Activated naive CD8-positive, alpha-beta T cell (primary cell): ENCODE measurements around the gene PCDHGA1.
"Not testable (repeated sequence)": the region's sequence is repeated elsewhere in the genome, so short reads cannot be mapped to it uniquely, and the experiment has no call there.

Experiments
- H3K27ac Mint-ChIP-seq: one replicate; pipeline ENCODE4 v1.8.0; 2021; ENCODE audit warnings: mixed read lengths
- H3K27me3 Mint-ChIP-seq: one replicate; pipeline ENCODE4 v1.8.0; 2021; ENCODE audit warnings: mixed read lengths
- H3K36me3 Mint-ChIP-seq: one replicate; pipeline ENCODE4 v1.8.0; 2021; ENCODE audit warnings: mixed read lengths
- H3K4me1 Mint-ChIP-seq: one replicate; pipeline ENCODE4 v1.8.0; 2021; ENCODE audit warnings: low read depth, mixed read lengths
- H3K4me3 Mint-ChIP-seq: one replicate; pipeline ENCODE4 v1.8.0; 2021; ENCODE audit warnings: mild to moderate bottlenecking, mixed read lengths
- H3K9me3 Mint-ChIP-seq: one replicate; pipeline ENCODE4 v1.8.0; 2021; ENCODE audit warnings: low read depth, mixed read lengths

Gene PCDHGA1

GRCh38 chr5:141330299-141331080 is at the start of gene PCDHGA1:
Gene PCDHGA1, plus strand, starts transcription at chr5:141330514.
- Mint-ChIP-seq H3K4me1 (peaks cover 9% of the 10 kb centered on the region), H3K27me3 (peaks cover 58% of the 10 kb centered on the region), H3K4me3 (peak within 1 kb of the TSS; percentile 32), H3K36me3 (peaks cover 36% of the 10 kb centered on the region), H3K9me3 (peaks cover 20% of the 10 kb centered on the region), H3K27ac (no peak within 1 kb of the TSS)

DNA sequence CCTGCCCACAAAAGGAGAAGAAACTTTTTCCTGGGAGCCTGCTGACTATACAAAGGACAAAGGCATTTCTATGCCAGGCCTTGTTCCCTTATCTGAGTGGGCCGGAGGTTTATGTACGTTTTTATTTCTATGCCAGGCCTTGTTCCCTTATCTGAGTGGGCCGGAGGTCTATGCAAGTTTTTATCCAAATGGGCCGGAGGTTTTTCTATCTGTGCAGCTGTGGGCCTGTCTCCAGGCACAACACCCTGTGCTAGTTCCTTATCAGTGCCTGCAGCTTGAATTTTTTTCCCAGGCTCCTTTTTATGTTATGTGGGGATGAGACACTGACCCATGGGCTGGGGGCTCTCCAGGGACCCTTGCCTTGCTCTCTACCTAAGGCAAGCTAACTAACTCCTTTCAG is 31.9 kb upstream of the PCDHGA1 start:
- Mint-ChIP-seq H3K4me1 (no peaks in the 10 kb centered on the region), H3K4me3 (no peak overlapping the region), H3K27ac (no peak overlapping the region), H3K27me3 (no peaks in the 10 kb centered on the region), H3K36me3 (peaks cover 52% of the 10 kb centered on the region), H3K9me3 (peaks cover 27% of the 10 kb centered on the region)

DNA sequence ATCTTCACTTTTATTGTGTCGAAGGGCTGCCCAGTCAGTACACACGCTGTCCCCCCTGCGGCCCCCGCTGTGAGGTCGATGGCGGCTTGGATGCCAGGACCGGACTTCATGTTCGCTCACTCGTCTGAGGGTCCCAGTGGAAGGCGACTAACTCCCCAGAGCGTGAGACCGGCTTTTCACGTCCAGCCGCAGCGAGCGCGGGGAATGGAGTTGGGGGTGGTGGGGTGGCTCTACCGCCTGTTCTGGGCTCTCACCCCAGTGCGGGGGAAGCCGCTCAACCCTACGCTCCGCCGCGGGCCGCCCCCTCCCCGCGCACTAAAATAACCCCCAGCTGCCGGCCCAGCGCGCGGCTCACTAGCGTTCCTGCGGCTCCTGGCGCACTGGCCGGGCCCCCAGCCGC is 26.6 kb upstream of the PCDHGA1 start, which contains the start of gene SLC25A2:
Gene SLC25A2, minus strand, starts transcription at position 294 of the 400 bp plus-strand sequence. Its CDS starts 184 bp downstream, at position 110.
- Mint-ChIP-seq H3K27ac (no peak within 1 kb of the TSS), H3K27me3 (no peaks in the 10 kb centered on the region), H3K36me3 (peaks cover 37% of the 10 kb centered on the region), H3K4me3 (no peak within 1 kb of the TSS), H3K9me3 (peaks cover 17% of the 10 kb centered on the region), H3K4me1 (no peaks in the 10 kb centered on the region)

GRCh38 chr5:141306630-141307029 is 23.7 kb upstream of the PCDHGA1 start:
- Mint-ChIP-seq H3K27me3 (no peaks in the 10 kb centered on the region), H3K36me3 (peaks cover 42% of the 10 kb centered on the region)

DNA sequence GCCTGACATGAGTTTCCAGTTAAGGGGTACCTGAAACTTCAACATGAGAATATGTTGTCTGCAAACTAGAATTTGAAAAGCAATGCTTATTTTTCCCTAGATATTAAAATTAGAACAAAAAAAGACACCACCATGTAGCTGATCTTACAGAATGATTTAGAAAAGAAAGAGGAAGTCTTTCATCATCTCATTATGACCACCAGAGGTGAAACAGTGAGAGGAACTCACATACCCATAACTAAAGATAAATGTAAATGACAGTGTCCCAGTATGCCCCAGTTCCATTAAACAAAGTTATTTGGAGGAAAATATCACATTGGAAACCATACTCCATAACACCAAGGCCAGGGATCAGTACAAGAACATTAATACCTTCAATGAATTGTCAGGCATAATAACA is 16.6 kb upstream of the PCDHGA1 start:
- Mint-ChIP-seq H3K27me3 (no peaks in the 10 kb centered on the region), H3K4me3 (no peak overlapping the region), H3K4me1 (peaks cover 7% of the 10 kb centered on the region), H3K27ac (no peak overlapping the region), H3K36me3 (peaks cover 58% of the 10 kb centered on the region), H3K9me3 (peaks cover 34% of the 10 kb centered on the region)

More at GRCh38 chr5:141306630-141307029, 23.7 kb upstream of the PCDHGA1 start:
- H3K4me1 Mint-ChIP-seq = no peaks in the 10 kb centered on the region
- peaks cover 18% of the 10 kb centered on the region for H3K9me3 Mint-ChIP-seq
- no peak overlapping the region for H3K27ac Mint-ChIP-seq
- H3K4me3 Mint-ChIP-seq = no peak overlapping the region

DNA sequence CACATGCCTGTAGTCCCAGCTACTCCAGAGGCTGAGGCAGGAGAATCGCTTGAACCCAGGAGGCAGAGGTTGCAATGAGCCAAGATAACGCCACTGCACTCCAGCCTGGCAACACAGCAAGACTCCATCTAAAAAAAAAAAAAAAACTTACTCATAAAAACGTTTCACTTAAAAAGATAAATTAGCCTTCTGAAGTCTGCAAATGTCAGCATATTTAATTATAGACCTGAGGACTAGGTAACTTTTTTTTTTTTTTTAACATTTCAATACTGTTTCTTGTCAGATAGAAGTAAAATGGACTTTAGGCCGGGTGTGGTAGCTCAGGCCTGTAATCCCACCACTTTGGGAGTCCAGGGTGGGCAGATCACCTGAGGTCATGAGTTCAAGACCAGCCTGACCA is 13.4 kb upstream of the PCDHGA1 start:
- H3K36me3 Mint-ChIP-seq = peaks cover 52% of the 10 kb centered on the region
- H3K9me3 Mint-ChIP-seq = peaks cover 39% of the 10 kb centered on the region
- not testable (repeated sequence) for H3K27ac Mint-ChIP-seq, H3K4me3 Mint-ChIP-seq, H3K27me3 Mint-ChIP-seq
- H3K4me1 Mint-ChIP-seq = peaks cover 29% of the 10 kb centered on the region

- Mint-ChIP-seq H3K4me1 (peaks cover 29% of the 10 kb centered on the region), H3K27me3 (no peaks in the 10 kb centered on the region), H3K27ac (no peak overlapping the region), H3K4me3 (peak overlapping the region; percentile 96), H3K9me3 (peaks cover 34% of the 10 kb centered on the region), H3K36me3 (peaks cover 43% of the 10 kb centered on the region)
These were observed 11.1 kb upstream of the PCDHGA1 start for GRCh38 chr5:141319202-141319601.

DNA sequence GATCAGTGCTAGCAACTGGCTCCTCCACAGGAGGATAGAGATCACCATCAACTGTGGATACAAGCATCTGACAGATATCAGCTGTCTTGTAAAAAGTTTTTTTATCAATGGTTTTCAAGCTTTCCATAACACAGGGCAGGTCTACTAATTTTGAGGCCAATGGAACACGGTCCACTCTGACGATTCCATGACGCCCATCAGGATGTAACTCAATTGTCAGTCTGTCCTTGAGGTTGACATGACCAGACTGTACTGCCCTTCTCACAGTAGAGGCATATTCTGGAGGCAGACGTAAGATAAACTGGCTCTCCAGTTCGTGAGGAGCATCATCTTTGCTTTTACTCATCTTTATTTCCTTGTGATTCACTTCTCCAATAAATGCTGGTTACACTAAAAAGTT is 10.6 kb upstream of the PCDHGA1 start:
- peak overlapping the region; percentile 96 for H3K4me3 Mint-ChIP-seq
- no peaks in the 10 kb centered on the region for H3K27me3 Mint-ChIP-seq
- H3K9me3 Mint-ChIP-seq = peaks cover 32% of the 10 kb centered on the region
- peak overlapping the region; percentile 97 for H3K27ac Mint-ChIP-seq
- H3K4me1 Mint-ChIP-seq = peaks cover 29% of the 10 kb centered on the region
- peaks cover 41% of the 10 kb centered on the region for H3K36me3 Mint-ChIP-seq

GRCh38 chr5:141320225-141321169 is 9.8 kb upstream of the PCDHGA1 start, which contains the start of gene TAF7:
Gene TAF7, minus strand, starts transcription at chr5:141320784. Its CDS starts 740 bp downstream, at chr5:141320044.
- H3K4me1 Mint-ChIP-seq = peaks cover 29% of the 10 kb centered on the region
- no peaks in the 10 kb centered on the region for H3K27me3 Mint-ChIP-seq
- peaks cover 33% of the 10 kb centered on the region for H3K36me3 Mint-ChIP-seq
- H3K4me3 Mint-ChIP-seq = peak within 1 kb of the TSS; percentile 96
- peak within 1 kb of the TSS; percentile 97 for H3K27ac Mint-ChIP-seq
- H3K9me3 Mint-ChIP-seq = peaks cover 24% of the 10 kb centered on the region

DNA sequence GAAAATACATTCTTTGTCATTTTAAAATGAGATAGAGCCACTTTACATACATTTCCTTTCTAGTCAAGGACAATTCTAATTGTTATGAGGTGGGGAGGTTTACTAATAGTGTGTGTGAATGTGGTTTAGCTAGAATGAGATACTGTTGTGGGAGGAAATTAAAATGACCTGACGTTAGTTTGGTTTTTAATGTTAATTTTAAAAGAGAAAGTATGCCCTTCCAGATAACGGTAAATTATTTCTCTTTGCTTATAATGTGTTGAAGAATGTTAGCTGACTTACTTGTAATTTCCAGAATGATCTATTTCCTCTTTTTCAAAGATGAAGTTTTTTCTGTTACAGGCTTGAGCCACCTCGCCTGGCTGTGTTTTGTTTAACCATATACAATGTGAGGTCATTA is 8.1 kb upstream of the PCDHGA1 start:
- H3K36me3 Mint-ChIP-seq = peaks cover 31% of the 10 kb centered on the region
- H3K4me3 Mint-ChIP-seq = no peak overlapping the region
- peaks cover 21% of the 10 kb centered on the region for H3K9me3 Mint-ChIP-seq
- peaks cover 7% of the 10 kb centered on the region for H3K27me3 Mint-ChIP-seq
- H3K27ac Mint-ChIP-seq = no peak overlapping the region
- peaks cover 39% of the 10 kb centered on the region for H3K4me1 Mint-ChIP-seq

GRCh38 chr5:141326088-141326854 is 4.0 kb upstream of the PCDHGA1 start:
- peaks cover 21% of the 10 kb centered on the region for H3K36me3 Mint-ChIP-seq
- peaks cover 9% of the 10 kb centered on the region for H3K4me1 Mint-ChIP-seq
- H3K27me3 Mint-ChIP-seq = peaks cover 26% of the 10 kb centered on the region
- peak overlapping the region; percentile 82 for H3K27ac Mint-ChIP-seq
- H3K9me3 Mint-ChIP-seq = peaks cover 11% of the 10 kb centered on the region
- H3K4me3 Mint-ChIP-seq = peak overlapping the region; percentile 92

DNA sequence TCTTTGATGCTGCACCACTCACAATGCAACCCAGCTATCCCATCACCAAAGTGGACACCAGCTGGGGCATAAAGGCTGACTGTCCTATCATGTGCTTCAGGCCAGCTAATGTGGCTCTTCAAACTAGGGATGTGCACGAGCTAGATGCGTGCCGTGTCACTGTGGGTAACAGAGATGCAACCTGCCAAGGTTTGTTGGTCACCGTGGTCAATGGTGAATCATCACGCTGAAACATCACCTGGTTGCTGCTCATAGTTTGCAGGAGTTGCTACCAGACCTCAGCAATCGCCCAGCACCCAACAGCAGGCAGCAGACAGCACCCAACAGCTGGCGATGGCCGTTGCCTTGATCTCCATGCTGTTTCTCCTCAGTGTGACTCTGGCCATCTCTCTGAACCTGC is 2.1 kb upstream of the PCDHGA1 start:
- peaks cover 9% of the 10 kb centered on the region for H3K4me1 Mint-ChIP-seq
- peaks cover 20% of the 10 kb centered on the region for H3K36me3 Mint-ChIP-seq
- H3K4me3 Mint-ChIP-seq = no peak overlapping the region
- H3K27me3 Mint-ChIP-seq = peaks cover 39% of the 10 kb centered on the region
- H3K27ac Mint-ChIP-seq = no peak overlapping the region
- peaks cover 9% of the 10 kb centered on the region for H3K9me3 Mint-ChIP-seq

DNA sequence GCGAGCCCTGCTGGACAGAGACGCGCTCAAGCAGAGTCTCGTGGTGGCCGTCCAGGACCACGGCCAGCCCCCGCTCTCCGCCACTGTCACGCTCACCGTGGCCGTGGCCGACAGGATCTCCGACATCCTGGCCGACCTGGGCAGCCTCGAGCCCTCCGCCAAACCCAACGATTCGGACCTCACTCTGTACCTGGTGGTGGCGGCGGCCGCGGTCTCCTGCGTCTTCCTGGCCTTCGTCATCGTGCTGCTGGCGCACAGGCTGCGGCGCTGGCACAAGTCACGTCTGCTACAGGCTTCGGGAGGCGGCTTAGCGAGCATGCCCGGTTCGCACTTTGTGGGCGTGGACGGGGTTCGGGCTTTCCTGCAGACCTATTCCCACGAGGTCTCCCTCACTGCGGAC is 2.3 kb downstream of the PCDHGA1 start:
- peaks cover 41% of the 10 kb centered on the region for H3K36me3 Mint-ChIP-seq
- H3K9me3 Mint-ChIP-seq = peaks cover 33% of the 10 kb centered on the region
- peaks cover 64% of the 10 kb centered on the region for H3K27me3 Mint-ChIP-seq

GRCh38 chr5:141338538-141339306 is 8.4 kb downstream of the PCDHGA1 start, which contains the start of gene PCDHGA2:
Gene PCDHGA2, plus strand, starts transcription at chr5:141338760.
- H3K27ac Mint-ChIP-seq = no peak within 1 kb of the TSS
- peaks cover 56% of the 10 kb centered on the region for H3K9me3 Mint-ChIP-seq
- peaks cover 47% of the 10 kb centered on the region for H3K36me3 Mint-ChIP-seq
- peaks cover 70% of the 10 kb centered on the region for H3K27me3 Mint-ChIP-seq
- no peak within 1 kb of the TSS for H3K4me3 Mint-ChIP-seq
- H3K4me1 Mint-ChIP-seq = no peaks in the 10 kb centered on the region

More for the DNA sequence above, 2.3 kb downstream of the PCDHGA1 start:
- not testable (repeated sequence) for H3K4me3 Mint-ChIP-seq, H3K4me1 Mint-ChIP-seq, H3K27ac Mint-ChIP-seq
